Thymus (tissue), 11 donors: ENCODE measurements around the gene C10orf71. TPM values are rescaled to one million over a fixed set of nuclear protein-coding genes. Genes with fewer than 3 reads are reported as not detected.

Experiments used
- DNase-seq, 9 donors: peaks; one replicate each; pipeline ENCODE4 v3.0.0-alpha.2; 2013; ENCODE audit warnings: low spot score in 9 of 9, low read depth in 6 of 9, missing footprints in 1 of 9
- H3K27ac ChIP-seq, 2 donors: one replicate each; pipeline ENCODE4 v1.5.1; 2013; ENCODE audit warnings: control low read depth in 1 of 2, low read depth in 1 of 2, low read length in 1 of 2, mild to moderate bottlenecking in 1 of 2, moderate library complexity in 1 of 2
- H3K27me3 ChIP-seq, 2 donors: one replicate each; pipeline ENCODE4 v1.5.1; 2013; ENCODE audit warnings: low read length in 1 of 2; ENCODE audit not compliant: control insufficient read depth in 2 of 2, insufficient read depth in 1 of 2
- H3K36me3 ChIP-seq, 2 donors: one replicate each; pipeline ENCODE4 v1.5.1; 2013; ENCODE audit warnings: low read length in 1 of 2, mild to moderate bottlenecking in 1 of 2, moderate library complexity in 1 of 2; ENCODE audit not compliant: control insufficient read depth in 2 of 2, insufficient read depth in 2 of 2
- H3K4me1 ChIP-seq, 2 donors: one replicate each; pipeline ENCODE4 v1.5.1; 2013; ENCODE audit warnings: low read length in 2 of 2; ENCODE audit not compliant: control insufficient read depth in 2 of 2, insufficient read depth in 2 of 2
- H3K4me3 ChIP-seq, 2 donors: one replicate each; pipeline ENCODE4 v1.5.1; 2013; ENCODE audit warnings: low read length in 2 of 2, control low read depth in 1 of 2, mild to moderate bottlenecking in 1 of 2
- H3K9me3 ChIP-seq, 2 donors: one replicate each; pipeline ENCODE4 v1.5.1; 2013; ENCODE audit warnings: low read length in 1 of 2, mild to moderate bottlenecking in 1 of 2; ENCODE audit not compliant: control insufficient read depth in 2 of 2, insufficient read depth in 1 of 2
- WGBS: extraction: QIAGEN DNeasy Blood & Tissue Kit; methylation state at CpG from one replicate; pipeline ENCODE4 v1.1.7; 2013; 5-methylcytosine and 5-hydroxymethylcytosine counted together
- polyA plus RNA-seq: library from polyadenylated mRNA; stranded (reverse); fragments of 200-250 nt; gene quantifications from one replicate; pipeline ENCODE4 v1.2.3, GENCODE V29; 2013
- total RNA-seq: library from RNA; stranded (reverse); fragments of 120-200 nt; gene quantifications from one replicate; pipeline ENCODE4 v1.2.4, GENCODE V29; 2013
- donor health status: healthy.

Gene C10orf71
- total and polyA plus RNA-seq, 2 donors, result 0.02 to 0.05 TPM

- H3K4me1 ChIP-seq, result peaks cover 5 to 26% of the 10 kb centered on the region in 2 donors
- H3K9me3 ChIP-seq, result no peaks in the 10 kb centered on the region
- H3K27ac ChIP-seq, result no peak overlapping the region
- H3K4me3 ChIP-seq, result no peak overlapping the region
- H3K36me3 ChIP-seq, result no peaks in the 10 kb centered on the region
- H3K27me3 ChIP-seq, result no peaks in the 10 kb centered on the region
- DNase-seq, result no peak
- WGBS, result 88% methylated on average over 11 of the region's 11 CpGs
Observed at GRCh38 chr10:49257626-49258349, 41.2 kb upstream of the C10orf71 start.

GRCh38 chr10:49258350-49258683, 40.7 kb upstream of the C10orf71 start:
- Histone ChIP-seq H3K4me3 (no peak overlapping the region), H3K27me3 (no peaks in the 10 kb centered on the region), H3K4me1 (peaks cover 5 to 23% of the 10 kb centered on the region in 2 donors), H3K36me3 (no peaks in the 10 kb centered on the region), H3K9me3 (no peaks in the 10 kb centered on the region), H3K27ac (no peak overlapping the region)
- no peak for DNase-seq

GRCh38 chr10:49260644-49261296, 38.2 kb upstream of the C10orf71 start:
- no peaks in the 10 kb centered on the region for H3K27me3 ChIP-seq
- H3K36me3 ChIP-seq, result no peaks in the 10 kb centered on the region
- peaks cover 0 to 7% of the 10 kb centered on the region in 2 donors for H3K9me3 ChIP-seq
- no peak overlapping the region for H3K4me3 ChIP-seq
- peaks cover 0 to 2% of the 10 kb centered on the region in 2 donors for H3K4me1 ChIP-seq
- no peak overlapping the region for H3K27ac ChIP-seq
- no peak for DNase-seq
- whole genome bisulfite sequencing, result 95% methylated on average over 4 of the region's 4 CpGs

GRCh38 chr10:49263591-49263990, 35.4 kb upstream of the C10orf71 start:
- WGBS, result over 99% methylated on average over 3 of the region's 3 CpGs
- DNase-seq, result no peak
- Histone ChIP-seq H3K36me3 (no peaks in the 10 kb centered on the region), H3K9me3 (peaks cover 0 to 7% of the 10 kb centered on the region in 2 donors), H3K4me1 (no peaks in the 10 kb centered on the region), H3K27ac (no peak overlapping the region), H3K4me3 (no peak overlapping the region), H3K27me3 (no peaks in the 10 kb centered on the region)

GRCh38 chr10:49264177-49264677, 34.7 kb upstream of the C10orf71 start:
- Histone ChIP-seq H3K27me3 (no peaks in the 10 kb centered on the region), H3K9me3 (peaks cover 0 to 7% of the 10 kb centered on the region in 2 donors), H3K36me3 (no peaks in the 10 kb centered on the region), H3K4me3 (no peak overlapping the region), H3K27ac (no peak overlapping the region), H3K4me1 (no peaks in the 10 kb centered on the region)
- 92% methylated on average over 3 of the region's 3 CpGs for WGBS
- DNase-seq, result no peak

GRCh38 chr10:49265885-49266284, 33.1 kb upstream of the C10orf71 start:
- no peak for DNase-seq
- Histone ChIP-seq H3K27ac (no peak overlapping the region), H3K4me3 (no peak overlapping the region), H3K9me3 (peaks cover 0 to 7% of the 10 kb centered on the region in 2 donors), H3K4me1 (no peaks in the 10 kb centered on the region), H3K36me3 (no peaks in the 10 kb centered on the region), H3K27me3 (no peaks in the 10 kb centered on the region)
- 96% methylated on average over 1 of the region's 1 CpG for WGBS

- Histone ChIP-seq H3K27ac (no peak overlapping the region), H3K27me3 (no peaks in the 10 kb centered on the region), H3K36me3 (no peaks in the 10 kb centered on the region), H3K4me1 (peaks cover 0 to 10% of the 10 kb centered on the region in 2 donors), H3K9me3 (peaks cover 0 to 7% of the 10 kb centered on the region in 2 donors), H3K4me3 (no peak overlapping the region)
- 91% methylated on average over 2 of the region's 2 CpGs for WGBS
- no peak for DNase-seq
Observed at GRCh38 chr10:49268185-49268584, 30.8 kb upstream of the C10orf71 start.

GRCh38 chr10:49269523-49269922, 29.4 kb upstream of the C10orf71 start:
- no peak for DNase-seq
- Histone ChIP-seq H3K4me1 (peaks cover 0 to 15% of the 10 kb centered on the region in 2 donors), H3K36me3 (no peaks in the 10 kb centered on the region), H3K4me3 (no peak overlapping the region), H3K9me3 (peaks cover 0 to 3% of the 10 kb centered on the region in 2 donors), H3K27me3 (no peaks in the 10 kb centered on the region), H3K27ac (no peak overlapping the region)
- 95% methylated on average over 1 of the region's 1 CpG for WGBS

- H3K4me3 ChIP-seq, result no peak overlapping the region
- H3K27me3 ChIP-seq, result no peaks in the 10 kb centered on the region
- H3K4me1 ChIP-seq, result peaks cover 0 to 15% of the 10 kb centered on the region in 2 donors
- WGBS, result 84% methylated on average over 2 of the region's 2 CpGs
- no peak for DNase-seq
- no peaks in the 10 kb centered on the region for H3K36me3 ChIP-seq
- H3K27ac ChIP-seq, result no peak overlapping the region
- H3K9me3 ChIP-seq, result no peaks in the 10 kb centered on the region
Observed at GRCh38 chr10:49270565-49270964, 28.4 kb upstream of the C10orf71 start.
